GM23338 (cell line): ENCODE measurements around the gene NKAPL. TPM values are rescaled to one million over a fixed set of nuclear protein-coding genes. Genes with fewer than 3 reads are reported as not detected.

Source experiments
- ATAC-seq: fragments of 200-7000 bp; cut with Tn5 transposase; 3 replicates; pipeline ENCODE4 v1.9.1; 2020
- DNase-seq: peaks from one replicate; pipeline ENCODE4 v3.0.0-alpha.2; 2015; ENCODE audit warnings: low spot score
- H2AFZ ChIP-seq: fragments of 200-600 bp; sonication (generic); 2 replicates; pipeline ENCODE4 v1.8.0; 2016; ENCODE audit warnings: antibody characterized with exemption, mild to moderate bottlenecking, moderate library complexity
- H3F3A ChIP-seq: fragments of 200-600 bp; sonication (generic); replicated peaks from 2 replicates; pipeline ENCODE4 v1.8.0; 2017; ENCODE audit warnings: antibody characterized with exemption, mixed run types, low read depth
- H3K27ac ChIP-seq: fragments of 200-600 bp; sonication (generic); 2 replicates; pipeline ENCODE4 v1.6.1; 2016; ENCODE audit warnings: low read depth
- H3K27me3 ChIP-seq: fragments of 200-600 bp; sonication (generic); 2 replicates; pipeline ENCODE4 v1.8.0; 2016; ENCODE audit warnings: mild to moderate bottlenecking, mixed run types, moderate library complexity; ENCODE audit not compliant: insufficient read depth
- H3K36me3 ChIP-seq: fragments of 200-600 bp; sonication (generic); 2 replicates; pipeline ENCODE4 v1.8.0; 2016; ENCODE audit warnings: mild to moderate bottlenecking; ENCODE audit not compliant: insufficient read depth
- H3K4me1 ChIP-seq: fragments of 200-600 bp; sonication (generic); 2 replicates; pipeline ENCODE4 v1.8.0; 2016; ENCODE audit warnings: mild to moderate bottlenecking, moderate library complexity; ENCODE audit not compliant: insufficient read depth
- H3K4me2 ChIP-seq: fragments of 200-600 bp; sonication (generic); 2 replicates; pipeline ENCODE4 v1.7.1; 2017; ENCODE audit warnings: mixed run types
- H3K4me3 ChIP-seq: fragments of 200-600 bp; sonication (generic); 2 replicates; pipeline ENCODE4 v1.6.1; 2016; ENCODE audit warnings: mixed run types
- H3K79me2 ChIP-seq: fragments of 200-600 bp; sonication (generic); replicated peaks from 2 replicates; pipeline ENCODE4 v1.8.0; 2017; ENCODE audit warnings: mild to moderate bottlenecking; ENCODE audit not compliant: insufficient read depth
- H3K9me2 ChIP-seq: fragments of 200-600 bp; sonication (generic); 2 replicates; pipeline ENCODE4 v1.8.0; 2017; ENCODE audit not compliant: insufficient read depth
- H4K20me1 ChIP-seq: fragments of 200-600 bp; sonication (generic); replicated peaks from 2 replicates; pipeline ENCODE4 v1.8.0; 2017; ENCODE audit warnings: mild to moderate bottlenecking; ENCODE audit not compliant: insufficient read depth
- H3K27ac Mint-ChIP-seq: 2 replicates; pipeline ENCODE4 v1.8.0; 2020; ENCODE audit warnings: inconsistent platforms, mild to moderate bottlenecking, moderate library complexity, mixed read lengths
- H3K27me3 Mint-ChIP-seq: 3 replicates; pipeline ENCODE4 v1.8.0; 2022; ENCODE audit warnings: low read depth, mild to moderate bottlenecking, moderate library complexity, mixed read lengths, inconsistent platforms; ENCODE audit not compliant: insufficient read depth, poor library complexity
- H3K36me3 Mint-ChIP-seq: 3 replicates; pipeline ENCODE4 v1.8.0; 2021; ENCODE audit warnings: low read depth, mild to moderate bottlenecking, inconsistent platforms, moderate library complexity, mixed read lengths
- H3K4me1 Mint-ChIP-seq: 3 replicates; pipeline ENCODE4 v1.8.0; 2020; ENCODE audit warnings: mild to moderate bottlenecking, inconsistent platforms, mixed read lengths
- H3K4me3 Mint-ChIP-seq: 3 replicates; pipeline ENCODE4 v1.8.0; 2021; ENCODE audit warnings: moderate library complexity, mild to moderate bottlenecking, inconsistent platforms, mixed read lengths
- H3K9me3 Mint-ChIP-seq: 3 replicates; pipeline ENCODE4 v1.8.0; 2020; ENCODE audit warnings: moderate library complexity, mild to moderate bottlenecking, inconsistent platforms, mixed read lengths
- EZH2 ChIP-seq: fragments of 200-600 bp; sonication (generic); IDR thresholded peaks from one replicate; pipeline ENCODE4 v1.8.0; 2017; ENCODE audit warnings: antibody characterized with exemption, mild to moderate bottlenecking, low read depth; ENCODE audit not compliant: unreplicated experiment
- POLR2AphosphoS5 ChIP-seq: IDR thresholded peaks from 2 replicates; pipeline ENCODE4 v1.6.1; 2016; ENCODE audit warnings: antibody characterized with exemption, low read depth
- ZNF114 ChIP-seq: fragments of 250-450 bp; sonication (Bioruptor Pico); IDR thresholded peaks from 2 replicates; pipeline ENCODE4 v1.5.0; 2020; ENCODE audit warnings: mild to moderate bottlenecking, moderate library complexity
- polyA plus RNA-seq: library from polyadenylated mRNA; unstranded; fragments of >200 nt; fragmentation: Nextera tagmentation; extraction: Ambion mirVana; gene quantifications from 2 replicates; pipeline ENCODE4 v1.2.1, GENCODE V29; 2016
- total RNA-seq: library from RNA; depleted of rRNA; stranded (reverse); fragments of >200 nt; shearing (Covaris generic); gene quantifications from 2 replicates; pipeline ENCODE4 v1.2.3, GENCODE V29; 2014
- TF ChIP-seq, protein P1 (sequence below): fragments of 250-450 bp; sonication (Bioruptor Pico); IDR thresholded peaks from 2 replicates; pipeline ENCODE4 v1.5.0; 2020; ENCODE audit warnings: mild to moderate bottlenecking, moderate library complexity

The NKAPL gene
- total and polyA plus RNA-seq, 2 experiments from 2014 or later: 1.6 to 2.9 TPM

DNA sequence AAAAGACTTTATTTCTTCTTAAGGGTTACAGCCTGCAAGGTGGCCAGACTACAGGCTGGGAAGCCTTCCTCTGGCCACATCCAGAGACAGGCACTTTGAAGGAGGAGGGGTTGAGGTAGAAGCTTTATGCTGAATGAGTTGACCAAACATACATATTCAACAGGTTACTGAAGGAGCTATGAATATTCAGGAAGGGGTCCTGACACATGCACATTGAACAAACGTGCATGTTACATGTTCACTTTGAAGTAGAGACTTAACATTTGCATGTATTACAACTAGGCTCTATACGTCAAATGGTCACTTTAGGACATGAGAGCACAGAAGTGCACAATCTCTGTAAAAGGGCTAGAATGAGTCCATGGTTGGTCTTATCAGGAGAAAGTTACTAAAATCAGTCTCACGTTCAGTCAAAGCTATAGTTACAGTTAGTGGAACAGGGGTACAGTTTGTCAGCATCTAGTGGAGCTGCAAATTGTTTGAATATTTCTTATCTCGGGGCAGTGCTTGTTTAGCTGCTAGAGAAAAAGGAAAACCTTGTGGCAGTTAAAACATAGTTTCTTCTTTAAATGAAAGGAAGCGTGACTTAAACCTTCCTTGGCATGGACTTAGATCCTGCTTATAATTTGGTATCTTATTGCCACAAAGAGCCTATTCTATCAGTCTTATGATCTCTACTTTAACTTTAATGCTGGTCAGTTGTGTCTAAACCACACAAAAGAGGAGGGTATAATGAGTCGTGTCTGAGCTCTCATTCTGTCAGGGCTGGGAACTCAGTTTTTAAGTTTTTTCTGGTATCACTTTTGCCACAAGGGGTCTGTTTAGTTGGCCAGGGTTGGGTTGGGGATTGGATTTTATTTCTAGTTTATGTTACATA is 38.6 kb upstream of the NKAPL start (continued):
- TF ChIP-seq, protein P1, sequence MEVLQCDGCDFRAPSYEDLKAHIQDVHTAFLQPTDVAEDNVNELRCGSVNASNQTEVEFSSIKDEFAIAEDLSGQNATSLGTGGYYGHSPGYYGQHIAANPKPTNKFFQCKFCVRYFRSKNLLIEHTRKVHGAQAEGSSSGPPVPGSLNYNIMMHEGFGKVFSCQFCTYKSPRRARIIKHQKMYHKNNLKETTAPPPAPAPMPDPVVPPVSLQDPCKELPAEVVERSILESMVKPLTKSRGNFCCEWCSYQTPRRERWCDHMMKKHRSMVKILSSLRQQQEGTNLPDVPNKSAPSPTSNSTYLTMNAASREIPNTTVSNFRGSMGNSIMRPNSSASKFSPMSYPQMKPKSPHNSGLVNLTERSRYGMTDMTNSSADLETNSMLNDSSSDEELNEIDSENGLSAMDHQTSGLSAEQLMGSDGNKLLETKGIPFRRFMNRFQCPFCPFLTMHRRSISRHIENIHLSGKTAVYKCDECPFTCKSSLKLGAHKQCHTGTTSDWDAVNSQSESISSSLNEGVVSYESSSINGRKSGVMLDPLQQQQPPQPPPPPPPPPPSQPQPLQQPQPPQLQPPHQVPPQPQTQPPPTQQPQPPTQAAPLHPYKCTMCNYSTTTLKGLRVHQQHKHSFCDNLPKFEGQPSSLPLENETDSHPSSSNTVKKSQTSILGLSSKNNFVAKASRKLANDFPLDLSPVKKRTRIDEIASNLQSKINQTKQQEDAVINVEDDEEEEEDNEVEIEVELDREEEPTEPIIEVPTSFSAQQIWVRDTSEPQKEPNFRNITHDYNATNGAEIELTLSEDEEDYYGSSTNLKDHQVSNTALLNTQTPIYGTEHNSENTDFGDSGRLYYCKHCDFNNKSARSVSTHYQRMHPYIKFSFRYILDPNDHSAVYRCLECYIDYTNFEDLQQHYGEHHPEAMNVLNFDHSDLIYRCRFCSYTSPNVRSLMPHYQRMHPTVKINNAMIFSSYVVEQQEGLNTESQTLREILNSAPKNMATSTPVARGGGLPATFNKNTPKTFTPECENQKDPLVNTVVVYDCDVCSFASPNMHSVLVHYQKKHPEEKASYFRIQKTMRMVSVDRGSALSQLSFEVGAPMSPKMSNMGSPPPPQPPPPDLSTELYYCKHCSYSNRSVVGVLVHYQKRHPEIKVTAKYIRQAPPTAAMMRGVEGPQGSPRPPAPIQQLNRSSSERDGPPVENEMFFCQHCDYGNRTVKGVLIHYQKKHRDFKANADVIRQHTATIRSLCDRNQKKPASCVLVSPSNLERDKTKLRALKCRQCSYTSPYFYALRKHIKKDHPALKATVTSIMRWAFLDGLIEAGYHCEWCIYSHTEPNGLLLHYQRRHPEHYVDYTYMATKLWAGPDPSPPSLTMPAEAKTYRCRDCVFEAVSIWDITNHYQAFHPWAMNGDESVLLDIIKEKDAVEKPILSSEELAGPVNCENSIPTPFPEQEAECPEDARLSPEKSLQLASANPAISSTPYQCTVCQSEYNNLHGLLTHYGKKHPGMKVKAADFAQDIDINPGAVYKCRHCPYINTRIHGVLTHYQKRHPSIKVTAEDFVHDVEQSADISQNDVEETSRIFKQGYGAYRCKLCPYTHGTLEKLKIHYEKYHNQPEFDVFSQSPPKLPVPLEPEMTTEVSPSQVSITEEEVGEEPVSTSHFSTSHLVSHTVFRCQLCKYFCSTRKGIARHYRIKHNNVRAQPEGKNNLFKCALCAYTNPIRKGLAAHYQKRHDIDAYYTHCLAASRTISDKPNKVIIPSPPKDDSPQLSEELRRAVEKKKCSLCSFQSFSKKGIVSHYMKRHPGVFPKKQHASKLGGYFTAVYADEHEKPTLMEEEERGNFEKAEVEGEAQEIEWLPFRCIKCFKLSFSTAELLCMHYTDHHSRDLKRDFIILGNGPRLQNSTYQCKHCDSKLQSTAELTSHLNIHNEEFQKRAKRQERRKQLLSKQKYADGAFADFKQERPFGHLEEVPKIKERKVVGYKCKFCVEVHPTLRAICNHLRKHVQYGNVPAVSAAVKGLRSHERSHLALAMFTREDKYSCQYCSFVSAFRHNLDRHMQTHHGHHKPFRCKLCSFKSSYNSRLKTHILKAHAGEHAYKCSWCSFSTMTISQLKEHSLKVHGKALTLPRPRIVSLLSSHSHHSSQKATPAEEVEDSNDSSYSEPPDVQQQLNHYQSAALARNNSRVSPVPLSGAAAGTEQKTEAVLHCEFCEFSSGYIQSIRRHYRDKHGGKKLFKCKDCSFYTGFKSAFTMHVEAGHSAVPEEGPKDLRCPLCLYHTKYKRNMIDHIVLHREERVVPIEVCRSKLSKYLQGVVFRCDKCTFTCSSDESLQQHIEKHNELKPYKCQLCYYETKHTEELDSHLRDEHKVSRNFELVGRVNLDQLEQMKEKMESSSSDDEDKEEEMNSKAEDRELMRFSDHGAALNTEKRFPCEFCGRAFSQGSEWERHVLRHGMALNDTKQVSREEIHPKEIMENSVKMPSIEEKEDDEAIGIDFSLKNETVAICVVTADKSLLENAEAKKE (CRISPR knock-in tag): no peak
- TF ChIP-seq EZH2 (no peak), POLR2AphosphoS5 (no peak), ZNF114 (CRISPR knock-in tag) (no peak)

DNA sequence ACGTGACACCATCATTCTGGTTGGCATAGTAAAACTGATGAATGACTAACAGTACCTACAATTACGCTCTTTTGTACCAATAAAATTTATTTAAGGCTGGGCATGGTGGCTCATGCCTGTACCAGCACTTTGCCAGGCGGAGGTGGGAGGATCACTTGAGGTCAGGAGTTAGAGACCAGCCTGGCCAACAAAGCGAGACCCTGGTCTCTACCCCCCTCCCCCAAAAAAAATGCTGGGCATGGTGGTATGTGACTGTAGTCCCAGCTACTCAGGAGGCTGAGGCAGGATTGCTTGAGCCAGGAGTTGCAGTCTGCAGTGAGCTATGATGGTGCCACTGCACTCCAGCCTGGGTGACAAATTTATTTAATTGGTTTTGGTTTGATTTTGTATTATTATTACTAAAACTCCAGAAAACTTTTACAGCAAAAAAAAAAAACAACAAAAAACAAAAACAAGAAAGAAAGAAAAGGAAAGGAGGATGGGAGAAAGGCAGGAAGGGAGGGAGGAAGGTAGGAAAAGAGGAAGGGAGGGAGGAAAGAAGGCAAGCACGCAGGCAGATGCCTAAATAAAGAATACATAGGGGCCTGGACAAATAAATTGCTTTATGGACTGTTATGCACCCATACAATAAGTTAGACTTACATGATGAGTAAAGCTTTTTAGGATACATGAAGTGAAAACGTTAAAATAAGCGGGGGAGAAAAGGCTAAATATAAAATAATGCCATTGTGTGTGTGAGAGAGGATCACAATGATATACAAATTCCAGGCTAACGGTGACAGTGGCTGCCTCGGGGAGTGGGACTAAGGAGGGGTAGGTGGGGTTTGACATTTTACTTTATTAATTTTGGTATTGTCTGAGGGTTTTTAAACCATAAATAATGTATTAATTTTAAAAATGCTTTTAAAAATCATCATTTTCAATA is 34.7 kb upstream of the NKAPL start:
- Mint-ChIP-seq H3K4me3 (peak overlapping the region; percentile 97), H3K27ac (peak overlapping the region; percentile 40), H3K9me3 (no peaks in the 10 kb centered on the region), H3K4me1 (peaks cover 8% of the 10 kb centered on the region; the same call in 2 of the 3 replicates), H3K36me3 (peaks cover 23% of the 10 kb centered on the region), H3K27me3 (peaks cover 25% of the 10 kb centered on the region)
- Histone ChIP-seq H3K9me2 (no peaks in the 10 kb centered on the region), H4K20me1 (0 out of 2 replicates have a peak, but pooled peaks cover 4% of the 10 kb centered on the region), H3K36me3 (peaks cover 17% of the 10 kb centered on the region), H3K4me1 (peaks cover 15% of the 10 kb centered on the region; the same call in 1 of the 2 replicates), H3K4me2 (peak overlapping the region; percentile 86), H3K27ac (no peak overlapping the region), H3K27me3 (peaks cover 51% of the 10 kb centered on the region), H3K4me3 (peak overlapping the region; percentile 91), H3F3A (no peaks in the 10 kb centered on the region), H3K79me2 (peaks cover 14% of the 10 kb centered on the region), H2AFZ (peak overlapping the region; percentile 79; the same call in 1 of the 2 replicates)
- DNase-seq: peak; percentile 60
- TF ChIP-seq, protein P1 (CRISPR knock-in tag): no peak
- ATAC-seq: peak; percentile 18; the same call in 2 of the 3 replicates
